Body of pancreas (tissue), 4 donors: ENCODE measurements around the gene SLC29A2.

Experiments used
- POLR2A ChIP-seq, 3 donors: fragments of 450-650 bp; IDR thresholded peaks; one replicate each; pipeline ENCODE4 v1.6.1; 2016; ENCODE audit warnings: antibody characterized with exemption in 3 of 3, mild to moderate bottlenecking in 2 of 3
- TF ChIP-seq, protein P1 (sequence below), 7 experiments: fragments of 450-650 bp in 4 of 7; fragments of 200-600 bp in 3 of 7; sonication (generic) in 3 of 7; IDR thresholded peaks; one replicate each; pipeline ENCODE4 v1.5.1; 2016 to 2019; ENCODE audit warnings: antibody characterized with exemption in 7 of 7

GRCh38 chr11:66413167-66413566, 41.6 kb upstream of the SLC29A2 start:
- TF ChIP-seq, protein P1, sequence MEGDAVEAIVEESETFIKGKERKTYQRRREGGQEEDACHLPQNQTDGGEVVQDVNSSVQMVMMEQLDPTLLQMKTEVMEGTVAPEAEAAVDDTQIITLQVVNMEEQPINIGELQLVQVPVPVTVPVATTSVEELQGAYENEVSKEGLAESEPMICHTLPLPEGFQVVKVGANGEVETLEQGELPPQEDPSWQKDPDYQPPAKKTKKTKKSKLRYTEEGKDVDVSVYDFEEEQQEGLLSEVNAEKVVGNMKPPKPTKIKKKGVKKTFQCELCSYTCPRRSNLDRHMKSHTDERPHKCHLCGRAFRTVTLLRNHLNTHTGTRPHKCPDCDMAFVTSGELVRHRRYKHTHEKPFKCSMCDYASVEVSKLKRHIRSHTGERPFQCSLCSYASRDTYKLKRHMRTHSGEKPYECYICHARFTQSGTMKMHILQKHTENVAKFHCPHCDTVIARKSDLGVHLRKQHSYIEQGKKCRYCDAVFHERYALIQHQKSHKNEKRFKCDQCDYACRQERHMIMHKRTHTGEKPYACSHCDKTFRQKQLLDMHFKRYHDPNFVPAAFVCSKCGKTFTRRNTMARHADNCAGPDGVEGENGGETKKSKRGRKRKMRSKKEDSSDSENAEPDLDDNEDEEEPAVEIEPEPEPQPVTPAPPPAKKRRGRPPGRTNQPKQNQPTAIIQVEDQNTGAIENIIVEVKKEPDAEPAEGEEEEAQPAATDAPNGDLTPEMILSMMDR (IDR thresholded peaks at IDR 0.05): no peak
- TF ChIP-seq POLR2A (IDR thresholded peaks at IDR 0.05): no peak
